ENCODE data around the gene NEDD4L.
"Not testable (repeated sequence)": the region's sequence is repeated elsewhere in the genome, so short reads cannot be mapped to it uniquely, and the experiment has no call there.

NEDD4L gene

DNA sequence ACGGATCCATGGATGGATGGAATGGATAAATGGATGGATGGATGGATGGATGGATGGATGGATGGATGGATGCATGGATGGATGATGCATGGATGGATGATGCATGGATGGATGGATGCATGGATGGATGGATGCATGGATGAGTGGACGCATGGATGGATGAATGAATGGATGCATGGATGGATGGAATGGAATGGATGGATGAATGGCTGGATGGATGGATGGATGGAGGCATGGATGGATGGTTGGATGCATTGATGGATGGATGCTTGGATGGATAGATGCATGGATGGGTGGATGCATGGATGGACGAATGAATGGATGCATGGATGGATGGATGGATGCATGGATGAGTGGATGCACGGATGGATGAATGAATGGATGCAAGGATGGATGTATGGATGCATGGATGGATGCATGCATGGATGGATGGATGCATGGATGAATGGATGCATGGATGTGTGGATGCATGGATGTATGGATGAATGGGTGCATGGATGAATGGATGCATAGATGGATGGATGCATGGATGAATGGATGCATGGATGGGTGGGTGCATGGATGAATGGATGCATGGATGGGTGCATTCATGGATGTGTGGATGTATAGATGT lies 375.7 kb downstream of the NEDD4L start:
- in situ Hi-C loops (cut with HindIII; ENCODE audit: low sequenced_read_pairs) = no loop called here
- TF ChIP-seq CTCF (IDR thresholded peaks at IDR 0.05; ENCODE audit: low read depth, low read length, missing control alignments) = no peak
- no peak overlapping the region for H3K4me3 ChIP-seq (ENCODE audit: low read depth, low read length)
- no peak for DNase-seq (ENCODE audit: low read depth)

GRCh38 chr18:58426611-58427010 lies 382.6 kb downstream of the NEDD4L start:
- no peak for DNase-seq (ENCODE audit: low read depth)
- TF ChIP-seq CTCF (IDR thresholded peaks at IDR 0.05; ENCODE audit: low read depth, low read length, missing control alignments) = no peak
- in situ Hi-C loops (cut with HindIII; ENCODE audit: low sequenced_read_pairs) = no loop called here
- H3K4me3 ChIP-seq (ENCODE audit: low read depth, low read length) = no peak overlapping the region

GRCh38 chr18:58427321-58427720 lies 383.3 kb downstream of the NEDD4L start:
- in situ Hi-C loops (cut with HindIII; ENCODE audit: low sequenced_read_pairs) = no loop called here
- no peak for TF ChIP-seq CTCF (IDR thresholded peaks at IDR 0.05; ENCODE audit: low read depth, low read length, missing control alignments)
- no peak for DNase-seq (ENCODE audit: low read depth)
- H3K4me3 ChIP-seq (ENCODE audit: low read depth, low read length) = no peak overlapping the region

GRCh38 chr18:58429442-58429841 lies 385.4 kb downstream of the NEDD4L start:
- TF ChIP-seq CTCF (IDR thresholded peaks at IDR 0.05; ENCODE audit: low read depth, low read length, missing control alignments) = no peak
- no peak overlapping the region for H3K4me3 ChIP-seq (ENCODE audit: low read depth, low read length)
- in situ Hi-C loops (cut with HindIII; ENCODE audit: low sequenced_read_pairs) = no loop called here
- DNase-seq (ENCODE audit: low read depth) = no peak

GRCh38 chr18:58431215-58431614 lies 387.2 kb downstream of the NEDD4L start:
- no peak for TF ChIP-seq CTCF (IDR thresholded peaks at IDR 0.05; ENCODE audit: low read depth, low read length, missing control alignments)
- no peak for DNase-seq (ENCODE audit: low read depth)
- H3K4me3 ChIP-seq (ENCODE audit: low read depth, low read length) = no peak overlapping the region
- in situ Hi-C loops (cut with HindIII; ENCODE audit: low sequenced_read_pairs) = no loop called here

GRCh38 chr18:58432050-58432727 lies 388.2 kb downstream of the NEDD4L start:
- no peak for DNase-seq (ENCODE audit: low read depth)
- TF ChIP-seq CTCF (IDR thresholded peaks at IDR 0.05; ENCODE audit: low read depth, low read length, missing control alignments) = no peak
- in situ Hi-C loops (cut with HindIII; ENCODE audit: low sequenced_read_pairs) = no loop called here
- H3K4me3 ChIP-seq (ENCODE audit: low read depth, low read length) = no peak overlapping the region

- DNase-seq (ENCODE audit: low read depth); in situ Hi-C loops (cut with HindIII; ENCODE audit: low sequenced_read_pairs); H3K4me3 ChIP-seq (ENCODE audit: low read depth, low read length): not testable (repeated sequence)
These were observed 391.4 kb downstream of the NEDD4L start for GRCh38 chr18:58435221-58436005.

Data from astrocyte of the cerebellum (primary cell).